RPMI8226 (cell line): ENCODE data around the gene ACTA1.
"Not testable (repeated sequence)": the region's sequence is repeated elsewhere in the genome, so short reads cannot be mapped to it uniquely, and the experiment has no call there.

Experiments
- DNase-seq: peaks from one replicate; pipeline ENCODE4 v3.0.0-alpha.2; 2015

The ACTA1 gene

DNA sequence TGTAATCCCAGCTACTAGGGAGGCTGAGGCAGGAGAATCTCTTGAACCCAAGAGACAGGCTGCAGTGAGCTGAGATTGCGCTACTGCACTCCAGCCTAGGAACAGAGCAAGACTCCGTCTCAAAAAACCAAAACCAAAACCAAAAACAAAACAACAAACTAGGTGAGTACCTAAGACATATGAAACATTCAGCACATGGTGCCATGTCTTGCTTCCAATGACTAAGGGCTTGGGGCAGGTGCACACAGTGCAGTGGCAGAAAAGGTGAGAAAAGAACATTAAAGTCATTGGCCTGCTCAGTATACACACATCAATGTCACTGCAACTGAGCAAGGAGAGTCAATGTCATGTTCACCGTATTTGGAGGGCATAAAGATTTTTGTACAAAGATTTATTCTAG is 4.1 kb upstream of the ACTA1 start:
- DNase-seq = no peak

- DNase-seq = no peak
Observed at GRCh38 chr1:229437443-229437842, 3.5 kb upstream of the ACTA1 start.

GRCh38 chr1:229436201-229436600 is 2.3 kb upstream of the ACTA1 start:
- no peak for DNase-seq

DNA sequence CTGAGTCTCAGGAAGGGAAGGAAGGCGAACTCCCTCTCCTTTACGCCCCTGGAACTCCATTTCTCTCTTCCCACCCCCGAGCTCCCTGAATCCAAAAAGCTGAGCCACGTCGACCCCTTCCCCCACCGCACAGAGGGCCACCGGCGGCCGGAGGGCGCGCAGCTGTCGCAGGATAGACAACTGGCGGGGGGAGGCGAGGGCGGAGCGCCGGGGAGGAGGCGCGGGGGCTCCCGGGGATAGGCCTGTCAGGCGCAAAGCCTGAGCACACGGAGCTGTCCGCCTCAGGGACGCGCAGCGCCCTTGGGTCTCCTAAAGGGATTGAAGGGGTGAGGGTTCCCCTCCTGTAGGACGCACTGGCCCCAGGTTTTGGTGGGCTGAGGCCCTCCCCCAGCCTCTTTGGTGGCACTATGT is 752 bp upstream of the ACTA1 start:
- DNase-seq = no peak

GRCh38 chr1:229433364-229434004 is 410 bp downstream of the ACTA1 start:
- DNase-seq = no peak

DNA sequence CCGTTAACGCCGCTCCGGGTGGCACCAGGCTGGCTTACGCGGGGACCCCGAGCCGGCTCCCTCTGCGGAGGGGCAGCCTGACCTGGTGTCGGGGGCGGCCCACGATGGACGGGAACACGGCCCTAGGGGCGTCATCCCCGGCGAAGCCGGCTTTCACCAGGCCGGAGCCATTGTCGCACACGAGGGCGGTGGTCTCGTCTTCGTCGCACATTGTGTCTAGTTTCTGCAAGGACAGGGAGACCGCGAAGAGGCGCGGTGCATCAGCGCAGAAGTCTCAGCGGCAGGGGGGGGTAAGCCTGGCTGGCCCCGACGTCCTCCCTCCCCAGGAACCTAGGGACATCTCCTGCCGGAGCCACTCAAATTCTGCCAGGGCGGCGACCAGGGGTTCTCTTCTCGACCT is 989 bp downstream of the ACTA1 start:
- no peak for DNase-seq

DNA sequence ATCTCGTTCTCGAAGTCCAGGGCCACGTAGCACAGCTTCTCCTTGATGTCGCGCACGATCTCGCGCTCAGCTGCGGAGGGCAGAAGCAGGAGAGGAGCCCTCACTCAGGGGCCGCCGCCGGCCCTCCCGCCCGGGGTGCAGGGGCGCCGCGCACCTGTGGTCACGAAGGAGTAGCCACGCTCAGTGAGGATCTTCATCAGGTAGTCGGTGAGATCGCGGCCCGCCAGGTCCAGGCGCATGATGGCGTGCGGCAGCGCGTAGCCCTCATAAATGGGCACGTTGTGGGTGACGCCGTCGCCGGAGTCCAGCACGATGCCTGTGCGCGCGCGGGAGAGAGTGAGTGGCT is 1.8 kb downstream of the ACTA1 start:
- no peak for DNase-seq

DNA sequence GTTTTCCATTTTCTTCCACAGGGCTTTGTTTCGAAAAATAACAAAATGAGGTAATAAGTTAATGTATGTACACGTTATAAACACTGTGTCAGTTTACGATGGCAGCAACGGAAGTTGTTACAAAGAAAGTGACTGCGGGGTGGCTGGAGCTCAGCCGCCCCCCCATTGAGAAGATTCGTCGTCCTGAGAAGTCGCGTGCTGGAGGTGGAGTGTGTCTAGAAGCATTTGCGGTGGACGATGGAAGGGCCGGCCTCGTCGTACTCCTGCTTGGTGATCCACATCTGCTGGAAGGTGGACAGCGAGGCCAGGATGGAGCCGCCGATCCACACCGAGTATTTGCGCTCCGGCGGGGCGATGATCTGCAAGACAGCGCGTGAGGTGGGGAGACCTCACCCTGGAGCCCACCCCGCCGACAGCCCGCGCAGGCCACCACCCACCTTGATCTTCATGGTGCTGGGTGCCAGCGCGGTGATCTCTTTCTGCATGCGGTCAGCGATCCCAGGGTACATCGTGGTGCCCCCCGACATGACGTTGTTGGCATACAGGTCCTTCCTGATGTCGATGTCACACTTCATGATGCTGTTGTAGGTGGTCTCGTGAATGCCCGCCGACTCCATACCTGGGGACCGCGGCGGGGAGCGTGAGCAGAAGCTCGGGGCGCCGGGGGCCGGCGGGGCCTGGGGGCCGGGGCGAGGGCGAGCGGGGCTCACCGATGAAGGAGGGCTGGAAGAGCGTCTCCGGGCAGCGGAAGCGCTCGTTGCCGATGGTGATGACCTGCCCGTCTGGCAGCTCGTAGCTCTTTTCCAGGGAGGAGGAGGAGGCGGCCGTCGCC is 2.4 kb downstream of the ACTA1 start:
- no peak for DNase-seq

- peak; percentile 69 for DNase-seq
Observed at GRCh38 chr1:229430761-229431283, 3.1 kb downstream of the ACTA1 start.

GRCh38 chr1:229428256-229428655 is 5.6 kb downstream of the ACTA1 start:
- no peak for DNase-seq

DNA sequence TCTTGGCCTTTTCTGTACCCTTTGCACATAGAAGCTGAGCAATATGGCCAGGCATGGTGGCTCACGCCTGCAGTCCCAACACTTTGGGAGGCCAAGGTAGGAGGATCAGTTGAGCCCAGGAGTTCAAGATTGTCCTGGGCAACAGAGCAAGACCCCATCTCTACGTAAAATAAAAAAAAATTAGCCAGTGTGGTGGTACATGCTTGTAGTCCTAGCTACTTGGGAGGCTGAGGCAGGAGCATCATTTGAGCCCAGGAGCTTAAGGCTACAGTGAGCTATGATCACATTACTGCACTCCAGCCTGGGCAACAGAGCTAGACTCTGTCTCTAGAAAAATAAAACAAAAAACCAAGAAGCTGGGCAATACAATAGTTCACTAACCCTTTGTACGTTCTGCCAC is 6.3 kb downstream of the ACTA1 start:
- DNase-seq = no peak

DNA sequence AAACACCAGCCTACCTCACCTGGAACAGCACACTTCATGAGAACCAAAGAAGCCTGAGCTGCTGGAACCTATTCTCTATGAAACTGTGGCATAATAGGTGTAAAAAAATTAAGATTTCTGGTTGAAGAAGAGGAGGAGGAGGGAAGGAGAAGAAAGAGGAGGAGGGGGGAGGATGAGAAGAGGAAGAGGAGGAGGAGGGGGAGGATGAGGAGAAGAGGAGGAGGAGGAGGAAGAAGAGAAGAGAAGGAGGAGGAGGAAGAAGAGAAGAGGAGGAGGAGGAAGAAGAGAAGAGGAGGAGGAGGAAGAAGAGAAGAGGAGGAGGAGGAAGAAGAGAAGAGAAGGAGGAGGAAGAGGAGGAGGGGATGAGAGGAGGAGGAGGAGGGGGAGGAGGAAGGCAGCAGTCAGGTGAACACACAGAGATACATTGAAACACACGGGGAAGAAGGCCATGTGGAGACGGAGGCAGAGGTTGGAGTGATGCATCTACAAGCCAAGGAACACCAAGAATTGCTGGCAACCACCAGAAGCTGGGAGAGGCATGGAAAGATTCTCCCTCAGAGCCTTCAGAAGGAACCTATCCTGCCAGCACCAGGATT is 8.2 kb downstream of the ACTA1 start:
- no peak for DNase-seq

DNA sequence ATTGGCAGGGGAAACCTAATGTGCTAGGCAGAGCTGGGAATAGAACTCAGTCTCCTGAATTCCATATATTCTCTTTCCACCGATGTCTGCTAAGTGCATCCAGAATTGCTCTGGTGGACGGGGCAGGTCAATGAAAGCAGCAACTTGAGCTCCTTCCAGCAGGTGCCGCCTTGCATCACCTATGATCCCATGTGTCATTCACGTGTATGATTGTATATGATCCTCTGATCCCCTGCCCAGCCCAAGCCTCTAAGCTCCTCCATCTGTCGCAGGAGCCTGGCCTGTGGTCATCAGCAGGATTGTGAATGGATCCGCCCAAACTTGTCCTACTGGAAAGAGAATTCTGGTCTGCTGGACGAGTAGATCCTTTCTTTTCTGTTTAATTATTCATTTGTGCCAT is 13.1 kb downstream of the ACTA1 start:
- DNase-seq = peak; percentile 58

DNA sequence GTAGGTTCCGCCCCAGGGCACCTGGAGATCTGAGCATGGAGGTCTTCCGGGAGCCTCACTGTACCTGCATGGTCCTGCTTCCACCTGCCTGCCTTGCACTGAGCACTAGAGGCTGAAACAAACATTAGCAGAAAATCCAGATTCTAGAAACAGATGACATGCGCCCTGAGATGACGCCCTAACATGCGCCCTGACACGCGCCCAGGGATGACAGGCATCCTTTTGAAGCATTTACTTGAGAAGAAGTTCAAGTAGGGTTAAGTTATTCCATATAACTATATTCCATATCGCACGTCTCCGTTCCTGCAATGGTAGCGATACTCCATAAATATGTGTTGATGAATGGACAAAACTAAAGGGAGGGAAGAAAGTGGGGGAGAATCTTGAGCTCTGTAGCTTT is 13.7 kb downstream of the ACTA1 start:
- no peak for DNase-seq

DNA sequence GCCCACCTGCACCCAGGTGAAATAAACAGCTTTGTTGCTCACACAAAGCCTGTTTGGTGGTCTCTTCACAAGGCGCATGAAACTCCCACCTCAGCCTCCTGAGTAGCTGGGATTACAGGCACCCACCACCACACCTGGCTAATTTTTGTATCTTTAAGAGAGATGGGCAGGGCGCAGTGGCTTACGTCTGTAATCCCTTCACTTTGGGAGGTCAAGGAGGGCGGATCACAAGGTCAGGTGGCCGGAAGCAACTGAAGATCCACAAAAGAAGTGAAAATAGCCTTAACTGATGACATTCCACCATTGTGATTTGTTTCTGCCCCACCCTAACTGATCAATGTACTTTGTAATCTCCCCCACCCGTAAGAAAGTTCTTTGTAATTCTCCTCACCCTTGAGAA is 15.3 kb downstream of the ACTA1 start:
- DNase-seq = not testable (repeated sequence)

GRCh38 chr1:229412810-229413209 is 21.1 kb downstream of the ACTA1 start:
- not testable (repeated sequence) for DNase-seq

- DNase-seq = no peak
Observed at GRCh38 chr1:229412056-229412455, 21.8 kb downstream of the ACTA1 start.

DNA sequence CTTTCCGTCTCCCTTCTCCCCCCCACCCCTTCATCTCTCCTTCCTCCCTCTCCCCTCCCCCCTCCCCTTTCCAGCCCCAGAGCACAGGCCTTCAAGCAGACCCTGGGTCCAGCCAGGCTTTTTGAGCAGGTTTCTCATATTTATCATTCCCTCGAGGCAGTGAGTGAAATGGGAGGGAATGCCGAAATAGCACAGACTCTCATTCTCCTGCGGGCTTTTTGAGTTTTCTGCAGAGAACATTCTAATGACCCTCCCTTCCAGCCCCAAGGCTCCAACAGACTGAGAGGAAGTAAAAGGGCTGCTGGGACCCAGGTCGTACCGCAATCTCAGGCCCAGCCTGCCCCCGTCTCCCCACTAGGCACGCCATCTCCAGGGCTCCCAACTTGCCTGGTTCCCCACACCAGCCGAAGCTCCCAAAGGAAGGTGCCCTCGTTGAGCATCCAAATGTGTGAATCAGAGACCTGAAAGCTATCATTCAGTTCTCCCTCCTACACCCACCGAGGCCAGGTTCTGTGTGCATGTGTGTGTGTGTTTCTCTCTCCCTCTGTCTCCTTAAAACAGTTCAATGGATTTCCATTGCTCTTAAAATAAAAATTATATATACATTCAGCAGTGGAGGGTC is 22.3 kb downstream of the ACTA1 start:
- no peak for DNase-seq

GRCh38 chr1:229410692-229411433 is 23.0 kb downstream of the ACTA1 start:
- DNase-seq = peak; percentile 72

DNA sequence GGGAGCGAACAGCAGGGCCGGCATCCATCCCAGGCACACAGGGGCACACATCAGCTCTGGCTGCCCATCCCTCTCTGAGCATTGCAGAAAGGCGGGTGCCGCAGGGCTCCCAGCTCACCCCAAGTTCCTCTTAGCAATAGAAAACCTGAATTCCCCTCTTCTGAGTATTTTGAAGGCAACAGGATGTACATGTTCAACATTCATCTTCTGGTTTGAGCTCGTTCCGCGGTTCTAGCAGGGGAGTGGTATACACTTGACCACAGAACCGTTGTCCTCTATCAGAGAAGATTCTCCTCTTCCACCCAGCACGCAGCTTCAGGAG is 23.6 kb downstream of the ACTA1 start:
- DNase-seq = no peak

DNA sequence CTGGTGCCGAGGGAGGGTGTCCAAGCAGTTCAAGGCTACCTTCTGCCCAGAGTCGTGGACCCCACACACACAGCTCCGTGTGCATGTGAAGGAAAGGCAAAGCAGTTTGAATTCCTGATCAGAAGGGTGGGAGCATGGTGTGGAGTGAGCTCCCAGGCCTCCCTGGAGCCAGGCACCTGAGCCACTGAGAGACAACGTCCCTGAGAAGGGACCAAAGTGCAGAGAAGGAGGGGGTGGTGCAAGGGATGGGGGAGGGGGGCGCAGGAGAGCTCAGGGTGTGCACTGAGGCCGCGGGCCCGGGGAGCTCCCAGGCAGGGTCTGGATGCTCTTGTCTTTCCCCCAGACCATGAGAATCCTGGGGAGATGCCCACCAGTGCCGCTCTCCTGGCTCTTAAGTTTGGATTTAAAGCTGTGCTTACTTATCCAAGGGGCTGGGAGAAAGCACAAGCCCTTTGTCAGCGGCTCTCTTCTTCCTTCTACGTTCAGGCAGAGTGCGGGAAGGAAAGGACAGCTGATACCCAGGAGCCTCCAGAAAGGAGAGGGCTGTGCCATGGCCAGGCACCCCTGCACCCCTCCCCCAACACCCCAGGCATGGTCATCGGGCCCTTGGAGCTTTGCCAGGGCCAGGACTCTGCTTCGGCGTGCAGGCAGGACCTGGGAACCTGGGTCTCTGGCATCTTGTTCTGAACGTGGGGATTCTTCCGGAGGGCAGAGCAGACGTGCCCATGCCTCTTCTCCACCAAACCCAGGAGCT is 24.1 kb downstream of the ACTA1 start:
- no peak for DNase-seq

GRCh38 chr1:229408458-229409037 is 25.3 kb downstream of the ACTA1 start:
- no peak for DNase-seq
